Inflammatory macrophage treated with lipopolysaccharide for 4 hours (primary cell): Measurements from ENCODE around the gene PRDM8.

Experiments
- DNase-seq: peaks from one replicate; pipeline ENCODE4 v3.0.0-alpha.2; 2020

PRDM8 gene

GRCh38 chr4:80184053-80184824 is 13.1 kb upstream of the PRDM8 start:
- peak; percentile 81 for DNase-seq

GRCh38 chr4:80184825-80185756 is 12.2 kb upstream of the PRDM8 start:
- no peak for DNase-seq

- no peak for DNase-seq
Measured at GRCh38 chr4:80185787-80186548, 11.3 kb upstream of the PRDM8 start.

- no peak for DNase-seq
Measured at GRCh38 chr4:80186676-80187075, 10.6 kb upstream of the PRDM8 start.

GRCh38 chr4:80187677-80188076 is 9.6 kb upstream of the PRDM8 start:
- no peak for DNase-seq

GRCh38 chr4:80188457-80188800 is 8.9 kb upstream of the PRDM8 start:
- no peak for DNase-seq

- DNase-seq = no peak
Measured at GRCh38 chr4:80188801-80189458, 8.4 kb upstream of the PRDM8 start.

GRCh38 chr4:80189581-80189955 is 7.7 kb upstream of the PRDM8 start:
- DNase-seq = no peak

GRCh38 chr4:80189956-80190677 is 7.2 kb upstream of the PRDM8 start:
- no peak for DNase-seq

GRCh38 chr4:80192252-80192866 is 4.9 kb upstream of the PRDM8 start:
- no peak for DNase-seq

GRCh38 chr4:80192937-80193336 is 4.4 kb upstream of the PRDM8 start:
- no peak for DNase-seq

- no peak for DNase-seq
Measured at GRCh38 chr4:80195441-80196140, 1.7 kb upstream of the PRDM8 start.

GRCh38 chr4:80196259-80196921 is 913 bp upstream of the PRDM8 start:
- no peak for DNase-seq

GRCh38 chr4:80197601-80198440 is 518 bp downstream of the PRDM8 start:
- no peak for DNase-seq

- DNase-seq = no peak
Measured at GRCh38 chr4:80198441-80198837, 1.1 kb downstream of the PRDM8 start.

- DNase-seq = no peak
Measured at GRCh38 chr4:80199004-80199560, 1.8 kb downstream of the PRDM8 start.

- DNase-seq = no peak
Measured at GRCh38 chr4:80199947-80200346, 2.6 kb downstream of the PRDM8 start.

- no peak for DNase-seq
Measured at GRCh38 chr4:80201252-80202151, 4.2 kb downstream of the PRDM8 start.
